HepG2 (cell line): Measurements from ENCODE around the gene GRAMD4. TPM values are rescaled to one million over a fixed set of nuclear protein-coding genes. Genes with fewer than 3 reads are reported as not detected.

Source experiments
- EZH2 ChIP-seq: conservative IDR thresholded peaks from 2 replicates; pipeline ENCODE4 v1.6.1; 2012; ENCODE audit warnings: mild to moderate bottlenecking, low read depth, low read length, moderate library complexity
- HOXA3 ChIP-seq: sonication (generic); formaldehyde crosslinking; IDR thresholded peaks from 2 replicates; pipeline ENCODE4 v1.5.0; 2020; ENCODE audit warnings: missing genetic modification reagents
- IRF2 ChIP-seq: IDR thresholded peaks from 2 replicates; pipeline ENCODE4 v1.6.1; 2018; ENCODE audit warnings: missing genetic modification reagents, missing compliant biosample characterization
- LCORL ChIP-seq, 2 experiments: fragments of 450-650 bp in 1 of 2; sonication (generic) in 1 of 2; formaldehyde crosslinking in 1 of 2; IDR thresholded peaks; 2 replicates each; pipeline versions ENCODE4 v1.5.0 to v1.6.1; 2017 to 2020; ENCODE audit warnings: antibody characterized with exemption in 1 of 2, missing genetic modification reagents in 1 of 2
- MXI1 ChIP-seq: IDR thresholded peaks from 3 replicates; pipeline ENCODE4 v1.6.1; 2012; ENCODE audit warnings: low read depth, low read length, inconsistent platforms, borderline replicate concordance
- NFE2L1 ChIP-seq: sonication (generic); formaldehyde crosslinking; IDR thresholded peaks from 2 replicates; pipeline ENCODE4 v1.4.0; 2020; ENCODE audit warnings: missing genetic modification reagents, mild to moderate bottlenecking, borderline replicate concordance
- POLR2A ChIP-seq, 2 experiments: IDR thresholded peaks; 2 replicates each; pipeline ENCODE4 v1.6.1; 2011; ENCODE audit warnings: low read depth in 2 of 2, low read length in 2 of 2, mild to moderate bottlenecking in 1 of 2, moderate library complexity in 1 of 2; ENCODE audit not compliant: insufficient read depth in 1 of 2
- SCMH1 ChIP-seq: sonication (generic); formaldehyde crosslinking; IDR thresholded peaks from 2 replicates; pipeline ENCODE4 v1.9.0; 2021; ENCODE audit warnings: missing genetic modification reagents, mild to moderate bottlenecking, borderline replicate concordance
- SMAD1 ChIP-seq: sonication (generic); formaldehyde crosslinking; IDR thresholded peaks from 2 replicates; pipeline ENCODE4 v1.4.0; 2020; ENCODE audit warnings: missing genetic modification reagents, low read depth, mild to moderate bottlenecking, borderline replicate concordance
- SP5 ChIP-seq: IDR thresholded peaks from 2 replicates; pipeline ENCODE4 v1.6.1; 2016; ENCODE audit warnings: low read depth, borderline replicate concordance
- ZBTB3 ChIP-seq: sonication (generic); formaldehyde crosslinking; IDR thresholded peaks from 2 replicates; pipeline ENCODE4 v1.4.0; 2020; ENCODE audit warnings: low read depth, mild to moderate bottlenecking, moderate library complexity, missing genetic modification reagents, borderline replicate concordance
- ZEB1 ChIP-seq: IDR thresholded peaks from 2 replicates; pipeline ENCODE4 v1.6.1; 2012; ENCODE audit warnings: mild to moderate bottlenecking, low read depth, inconsistent platforms; ENCODE audit not compliant: insufficient replicate concordance
- ZNF121 ChIP-seq: sonication (generic); formaldehyde crosslinking; IDR thresholded peaks from 2 replicates; pipeline ENCODE4 v1.5.0; 2020; ENCODE audit warnings: mild to moderate bottlenecking, missing genetic modification reagents
- ZNF138 ChIP-seq: sonication (generic); formaldehyde crosslinking; IDR thresholded peaks from 2 replicates; pipeline ENCODE4 v1.5.0; 2020; ENCODE audit warnings: mild to moderate bottlenecking, low read depth, missing genetic modification reagents
- ZNF331 ChIP-seq: sonication (generic); formaldehyde crosslinking; IDR thresholded peaks from 2 replicates; pipeline ENCODE4 v1.4.0; 2020; ENCODE audit warnings: missing genetic modification reagents
- ZNF468 ChIP-seq: sonication (generic); formaldehyde crosslinking; IDR thresholded peaks from 2 replicates; pipeline ENCODE4 v1.8.0; 2022; ENCODE audit warnings: mild to moderate bottlenecking, moderate library complexity, missing genetic modification reagents
- ZNF607 ChIP-seq: sonication (generic); formaldehyde crosslinking; IDR thresholded peaks from 2 replicates; pipeline ENCODE4 v1.5.1; 2020; ENCODE audit warnings: missing genetic modification reagents, mild to moderate bottlenecking, borderline replicate concordance
- ZNF790 ChIP-seq: sonication (generic); formaldehyde crosslinking; IDR thresholded peaks from 2 replicates; pipeline ENCODE4 v1.8.0; 2022; ENCODE audit warnings: missing genetic modification reagents, mild to moderate bottlenecking, borderline replicate concordance
- polyA plus RNA-seq, 8 experiments: library from polyadenylated mRNA; depleted of rRNA in 3 of 8; stranded (reverse) in 7 of 8; unstranded in 1 of 8; fragments of >200 nt; fragmentation: Illumina TruSeq in 4 of 8; extraction: Trizol in 4 of 8; gene quantifications; 2 replicates each; pipeline versions ENCODE4 v1.2.1 to v1.2.3, GENCODE V29; 2011 to 2016; ENCODE audit warnings: low read depth in 4 of 8, missing spikeins in 1 of 8, mixed read lengths in 1 of 8; ENCODE audit not compliant: insufficient read depth in 1 of 8
- total RNA-seq, 5 experiments: library from RNA; depleted of rRNA; stranded (reverse); fragments of >200 nt; fragmentation: Illumina TruSeq; extraction: Trizol; gene quantifications; 2 replicates each; pipeline ENCODE4 v1.2.3, GENCODE V29; 2016; ENCODE audit warnings: low read depth in 1 of 5
- TF ChIP-seq, protein P1 (sequence below): sonication (generic); formaldehyde crosslinking; conservative IDR thresholded peaks from 2 replicates; pipeline ENCODE4 v1.8.1; 2023; ENCODE audit warnings: missing genetic modification reagents
- TF ChIP-seq, protein P2 (sequence below): sonication (generic); formaldehyde crosslinking; IDR thresholded peaks from 2 replicates; pipeline ENCODE4 v1.4.0; 2020; ENCODE audit warnings: low read depth, mild to moderate bottlenecking, missing genetic modification reagents
- TF ChIP-seq, protein P3 (sequence below): sonication (generic); formaldehyde crosslinking; IDR thresholded peaks from 2 replicates; pipeline ENCODE4; 2020; ENCODE audit warnings: missing genetic modification reagents, mild to moderate bottlenecking, borderline replicate concordance
- TF ChIP-seq, protein P4 (sequence below): sonication (generic); formaldehyde crosslinking; IDR thresholded peaks from 2 replicates; pipeline ENCODE4 v1.5.0; 2020; ENCODE audit warnings: missing genetic modification reagents

GRAMD4 gene
- total and polyA plus RNA-seq, 2 of the 13 experiments (the other 11 are each of a cell fraction or from before 2014, with no cell fraction given): 15.2 to 15.7 TPM

DNA sequence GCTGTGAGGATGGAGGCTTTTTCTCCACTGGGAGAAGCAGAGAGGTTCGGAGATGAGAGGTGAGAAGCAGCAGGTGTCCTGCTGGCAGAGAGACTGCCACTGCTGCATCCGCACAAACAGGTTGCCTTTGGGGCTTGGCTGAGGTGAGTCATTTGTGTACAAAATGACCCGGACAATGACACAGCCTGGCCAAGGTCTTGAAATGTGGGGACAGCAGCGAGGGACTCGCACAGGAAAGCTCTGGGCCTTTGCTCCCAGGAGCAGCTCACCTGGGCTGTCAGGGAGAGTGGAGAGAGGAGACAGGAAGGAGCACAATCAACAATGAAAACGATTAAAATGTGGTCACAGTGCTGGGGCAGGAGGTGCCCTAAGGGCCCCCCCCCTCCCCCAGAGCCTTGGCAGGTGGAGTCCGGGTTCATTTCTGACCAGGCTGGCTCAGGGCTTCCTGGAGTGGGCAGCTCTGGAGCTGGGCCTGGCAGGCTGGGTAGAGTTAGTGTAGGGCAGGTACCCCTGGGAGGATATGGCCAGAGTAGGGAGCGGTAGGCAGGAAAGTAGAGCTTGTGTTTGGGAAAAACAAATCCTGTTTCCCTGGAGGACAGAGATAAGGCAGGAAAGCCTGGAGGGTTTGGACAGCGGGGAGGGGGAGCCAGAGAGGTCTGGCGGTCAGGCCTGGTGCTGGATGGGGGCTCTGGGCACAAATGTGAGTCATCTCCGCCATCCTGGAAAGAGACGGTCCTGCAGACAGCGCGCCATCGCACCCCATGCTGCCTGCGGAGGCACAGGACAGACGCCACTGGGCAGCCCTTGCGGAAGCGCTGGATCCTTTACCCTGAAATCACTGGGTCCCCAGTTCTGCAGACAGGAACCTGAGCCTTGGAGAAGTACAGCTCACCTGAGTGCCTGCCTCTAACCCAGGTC lies 44.9 kb upstream of the GRAMD4 start (continued):
- TF ChIP-seq, protein P1, sequence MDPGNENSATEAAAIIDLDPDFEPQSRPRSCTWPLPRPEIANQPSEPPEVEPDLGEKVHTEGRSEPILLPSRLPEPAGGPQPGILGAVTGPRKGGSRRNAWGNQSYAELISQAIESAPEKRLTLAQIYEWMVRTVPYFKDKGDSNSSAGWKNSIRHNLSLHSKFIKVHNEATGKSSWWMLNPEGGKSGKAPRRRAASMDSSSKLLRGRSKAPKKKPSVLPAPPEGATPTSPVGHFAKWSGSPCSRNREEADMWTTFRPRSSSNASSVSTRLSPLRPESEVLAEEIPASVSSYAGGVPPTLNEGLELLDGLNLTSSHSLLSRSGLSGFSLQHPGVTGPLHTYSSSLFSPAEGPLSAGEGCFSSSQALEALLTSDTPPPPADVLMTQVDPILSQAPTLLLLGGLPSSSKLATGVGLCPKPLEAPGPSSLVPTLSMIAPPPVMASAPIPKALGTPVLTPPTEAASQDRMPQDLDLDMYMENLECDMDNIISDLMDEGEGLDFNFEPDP (CRISPR knock-in tag): no peak
- 0 out of 2 replicates have a peak, but pooled peaks have one; percentile 54 for TF ChIP-seq ZNF468
- TF ChIP-seq SCMH1: no peak
- peak; percentile 22; the same call in 1 of the 3 replicates for TF ChIP-seq MXI1
- TF ChIP-seq ZBTB3 (CRISPR knock-in tag): no peak
- TF ChIP-seq ZNF121 (CRISPR knock-in tag): peak; percentile 62; the same call in 1 of the 2 replicates
- TF ChIP-seq POLR2A (IDR thresholded peaks at IDR 0.05; ENCODE audit: insufficient read depth in 1 of 2, low read depth in 2 of 2, low read length in 2 of 2): peak; percentile 25 to 64; a peak in 3 of 4 replicates
- no peak for TF ChIP-seq ZNF790 (CRISPR knock-in tag)
- TF ChIP-seq ZNF331 (CRISPR knock-in tag): peak; percentile 55; the same call in 1 of the 2 replicates
- TF ChIP-seq LCORL (IDR thresholded peaks at IDR 0.05): no peak
- peak; percentile 98 for TF ChIP-seq LCORL (CRISPR knock-in tag; IDR thresholded peaks at IDR 0.05)
- TF ChIP-seq, protein P2, sequence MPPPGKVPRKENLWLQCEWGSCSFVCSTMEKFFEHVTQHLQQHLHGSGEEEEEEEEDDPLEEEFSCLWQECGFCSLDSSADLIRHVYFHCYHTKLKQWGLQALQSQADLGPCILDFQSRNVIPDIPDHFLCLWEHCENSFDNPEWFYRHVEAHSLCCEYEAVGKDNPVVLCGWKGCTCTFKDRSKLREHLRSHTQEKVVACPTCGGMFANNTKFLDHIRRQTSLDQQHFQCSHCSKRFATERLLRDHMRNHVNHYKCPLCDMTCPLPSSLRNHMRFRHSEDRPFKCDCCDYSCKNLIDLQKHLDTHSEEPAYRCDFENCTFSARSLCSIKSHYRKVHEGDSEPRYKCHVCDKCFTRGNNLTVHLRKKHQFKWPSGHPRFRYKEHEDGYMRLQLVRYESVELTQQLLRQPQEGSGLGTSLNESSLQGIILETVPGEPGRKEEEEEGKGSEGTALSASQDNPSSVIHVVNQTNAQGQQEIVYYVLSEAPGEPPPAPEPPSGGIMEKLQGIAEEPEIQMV (CRISPR knock-in tag): no peak
- peak; percentile 25; the same call in 1 of the 2 replicates for TF ChIP-seq IRF2 (CRISPR knock-in tag)
- peak; percentile 36; the same call in 1 of the 2 replicates for TF ChIP-seq HOXA3 (CRISPR knock-in tag)
- no peak for TF ChIP-seq NFE2L1 (CRISPR knock-in tag)
- TF ChIP-seq SMAD1 (CRISPR knock-in tag): 0 out of 2 replicates have a peak, but pooled peaks have one; percentile 13
- no peak for TF ChIP-seq EZH2
- TF ChIP-seq ZEB1: peak; percentile 92
- TF ChIP-seq, protein P3, sequence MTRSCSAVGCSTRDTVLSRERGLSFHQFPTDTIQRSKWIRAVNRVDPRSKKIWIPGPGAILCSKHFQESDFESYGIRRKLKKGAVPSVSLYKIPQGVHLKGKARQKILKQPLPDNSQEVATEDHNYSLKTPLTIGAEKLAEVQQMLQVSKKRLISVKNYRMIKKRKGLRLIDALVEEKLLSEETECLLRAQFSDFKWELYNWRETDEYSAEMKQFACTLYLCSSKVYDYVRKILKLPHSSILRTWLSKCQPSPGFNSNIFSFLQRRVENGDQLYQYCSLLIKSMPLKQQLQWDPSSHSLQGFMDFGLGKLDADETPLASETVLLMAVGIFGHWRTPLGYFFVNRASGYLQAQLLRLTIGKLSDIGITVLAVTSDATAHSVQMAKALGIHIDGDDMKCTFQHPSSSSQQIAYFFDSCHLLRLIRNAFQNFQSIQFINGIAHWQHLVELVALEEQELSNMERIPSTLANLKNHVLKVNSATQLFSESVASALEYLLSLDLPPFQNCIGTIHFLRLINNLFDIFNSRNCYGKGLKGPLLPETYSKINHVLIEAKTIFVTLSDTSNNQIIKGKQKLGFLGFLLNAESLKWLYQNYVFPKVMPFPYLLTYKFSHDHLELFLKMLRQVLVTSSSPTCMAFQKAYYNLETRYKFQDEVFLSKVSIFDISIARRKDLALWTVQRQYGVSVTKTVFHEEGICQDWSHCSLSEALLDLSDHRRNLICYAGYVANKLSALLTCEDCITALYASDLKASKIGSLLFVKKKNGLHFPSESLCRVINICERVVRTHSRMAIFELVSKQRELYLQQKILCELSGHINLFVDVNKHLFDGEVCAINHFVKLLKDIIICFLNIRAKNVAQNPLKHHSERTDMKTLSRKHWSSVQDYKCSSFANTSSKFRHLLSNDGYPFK (CRISPR knock-in tag): peak; percentile 71; the same call in 1 of the 2 replicates
- TF ChIP-seq ZNF607 (CRISPR knock-in tag): peak; percentile 71; the same call in 1 of the 2 replicates
- peak; percentile 60; the same call in 1 of the 2 replicates for TF ChIP-seq SP5
- no peak for TF ChIP-seq ZNF138 (CRISPR knock-in tag)
- TF ChIP-seq, protein P4, sequence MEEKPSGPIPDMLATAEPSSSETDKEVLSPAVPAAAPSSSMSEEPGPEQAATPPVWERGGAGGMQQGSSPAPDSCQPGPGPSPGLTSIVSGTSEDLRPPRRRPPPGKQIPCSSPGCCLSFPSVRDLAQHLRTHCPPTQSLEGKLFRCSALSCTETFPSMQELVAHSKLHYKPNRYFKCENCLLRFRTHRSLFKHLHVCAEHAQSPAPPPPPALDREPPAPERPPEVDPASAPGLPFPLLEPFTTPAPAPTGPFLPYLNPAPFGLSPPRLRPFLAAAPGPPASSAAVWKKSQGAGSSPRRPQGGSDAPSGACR (CRISPR knock-in tag): peak; percentile 87
